Measurements from ENCODE around the gene CNIH3.

The CNIH3 gene

DNA sequence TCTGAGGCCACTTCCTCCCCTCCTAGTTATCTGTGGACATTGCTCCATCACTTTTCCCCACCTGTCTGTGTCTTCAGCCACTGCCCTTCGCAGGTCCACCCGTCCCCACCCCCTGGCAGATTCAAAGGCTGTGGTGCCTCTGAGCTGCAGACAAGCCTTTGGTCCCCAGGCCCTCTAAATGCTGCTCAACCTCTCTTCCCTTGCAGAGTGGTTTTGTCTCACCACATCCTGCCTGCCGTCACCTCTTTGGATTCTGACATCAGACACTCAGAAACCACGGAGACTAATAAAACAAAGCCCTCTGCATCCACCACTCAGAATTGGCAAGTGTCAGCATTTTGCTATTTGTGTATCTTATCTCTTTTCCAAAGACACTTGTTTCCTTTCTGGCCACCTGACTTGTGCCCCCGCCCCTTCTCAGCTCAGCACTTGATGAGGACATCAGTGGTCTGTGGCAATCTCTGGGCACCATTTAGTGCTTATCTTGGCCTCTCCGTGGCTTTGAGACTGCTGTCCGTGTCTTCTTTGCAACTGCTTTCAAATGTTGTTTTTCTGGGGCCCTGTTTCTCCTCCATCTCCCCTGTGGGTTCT lies 7.7 kb downstream of the CNIH3 start:
- Mint-ChIP-seq H3K4me3 (no peak overlapping the region), H3K4me1 (peaks cover 14% of the 10 kb centered on the region), H3K9me3 (peaks cover 4% of the 10 kb centered on the region), H3K27ac (no peak overlapping the region), H3K27me3 (ENCODE audit: low read depth) (peaks cover 61% of the 10 kb centered on the region), H3K36me3 (ENCODE audit: low read depth) (no peaks in the 10 kb centered on the region)
- TF ChIP-seq, protein P1, sequence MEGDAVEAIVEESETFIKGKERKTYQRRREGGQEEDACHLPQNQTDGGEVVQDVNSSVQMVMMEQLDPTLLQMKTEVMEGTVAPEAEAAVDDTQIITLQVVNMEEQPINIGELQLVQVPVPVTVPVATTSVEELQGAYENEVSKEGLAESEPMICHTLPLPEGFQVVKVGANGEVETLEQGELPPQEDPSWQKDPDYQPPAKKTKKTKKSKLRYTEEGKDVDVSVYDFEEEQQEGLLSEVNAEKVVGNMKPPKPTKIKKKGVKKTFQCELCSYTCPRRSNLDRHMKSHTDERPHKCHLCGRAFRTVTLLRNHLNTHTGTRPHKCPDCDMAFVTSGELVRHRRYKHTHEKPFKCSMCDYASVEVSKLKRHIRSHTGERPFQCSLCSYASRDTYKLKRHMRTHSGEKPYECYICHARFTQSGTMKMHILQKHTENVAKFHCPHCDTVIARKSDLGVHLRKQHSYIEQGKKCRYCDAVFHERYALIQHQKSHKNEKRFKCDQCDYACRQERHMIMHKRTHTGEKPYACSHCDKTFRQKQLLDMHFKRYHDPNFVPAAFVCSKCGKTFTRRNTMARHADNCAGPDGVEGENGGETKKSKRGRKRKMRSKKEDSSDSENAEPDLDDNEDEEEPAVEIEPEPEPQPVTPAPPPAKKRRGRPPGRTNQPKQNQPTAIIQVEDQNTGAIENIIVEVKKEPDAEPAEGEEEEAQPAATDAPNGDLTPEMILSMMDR (IDR thresholded peaks at IDR 0.05; ENCODE audit: unreplicated experiment in 3 of 3) = no peak

DNA sequence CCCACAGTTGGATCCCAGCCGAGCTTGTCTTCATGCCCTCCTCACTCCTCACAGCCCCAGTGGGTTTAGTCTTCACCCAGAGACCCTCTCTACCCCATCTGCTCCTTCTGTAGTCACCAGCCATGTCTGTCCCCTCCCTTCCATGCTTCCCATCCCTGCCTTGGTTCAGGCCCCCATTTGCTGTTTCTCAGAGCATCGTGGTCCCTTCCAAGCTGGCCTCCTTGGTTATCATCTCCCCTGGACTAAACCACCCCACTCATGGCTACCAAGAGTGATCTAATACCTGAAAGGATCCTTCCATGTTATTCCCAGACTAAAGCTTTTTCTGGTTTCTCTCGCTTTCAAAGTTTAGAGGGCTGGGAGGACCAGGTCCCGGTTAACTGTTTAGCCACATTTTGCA lies 8.3 kb downstream of the CNIH3 start:
- Mint-ChIP-seq H3K4me3 (no peak overlapping the region), H3K27me3 (ENCODE audit: low read depth) (peaks cover 58% of the 10 kb centered on the region), H3K27ac (no peak overlapping the region), H3K4me1 (peaks cover 15% of the 10 kb centered on the region), H3K36me3 (ENCODE audit: low read depth) (no peaks in the 10 kb centered on the region), H3K9me3 (peaks cover 4% of the 10 kb centered on the region)
- TF ChIP-seq, protein P1 (IDR thresholded peaks at IDR 0.05; ENCODE audit: unreplicated experiment in 3 of 3) = no peak

DNA sequence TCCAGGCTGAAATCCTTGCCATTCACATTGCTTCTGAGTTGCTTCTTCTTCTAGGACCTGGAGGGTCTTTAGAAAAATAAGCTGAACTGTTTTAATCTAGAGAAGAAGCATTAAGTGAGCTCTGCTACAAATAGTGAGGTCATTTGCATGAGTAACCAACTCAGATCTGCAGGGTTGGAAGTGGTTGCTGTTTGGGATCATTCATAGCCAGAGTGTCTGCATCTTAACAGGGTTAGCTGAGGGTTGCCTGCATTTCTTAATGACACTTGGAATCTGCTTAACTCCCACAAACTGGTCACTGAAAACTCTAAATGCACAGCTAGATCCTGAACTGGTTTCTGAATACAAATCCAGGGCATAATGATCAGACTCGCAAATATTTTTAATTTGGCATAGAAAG lies 9.9 kb downstream of the CNIH3 start:
- Mint-ChIP-seq H3K27ac (peak overlapping the region in 2 of 3 experiments; percentile 82 to 85), H3K9me3 (peaks cover 4% of the 10 kb centered on the region), H3K4me3 (no peak overlapping the region), H3K36me3 (ENCODE audit: low read depth) (no peaks in the 10 kb centered on the region), H3K4me1 (peaks cover 24% of the 10 kb centered on the region), H3K27me3 (ENCODE audit: low read depth) (peaks cover 52% of the 10 kb centered on the region)
- TF ChIP-seq, protein P1 (IDR thresholded peaks at IDR 0.05; ENCODE audit: unreplicated experiment in 3 of 3) = no peak

DNA sequence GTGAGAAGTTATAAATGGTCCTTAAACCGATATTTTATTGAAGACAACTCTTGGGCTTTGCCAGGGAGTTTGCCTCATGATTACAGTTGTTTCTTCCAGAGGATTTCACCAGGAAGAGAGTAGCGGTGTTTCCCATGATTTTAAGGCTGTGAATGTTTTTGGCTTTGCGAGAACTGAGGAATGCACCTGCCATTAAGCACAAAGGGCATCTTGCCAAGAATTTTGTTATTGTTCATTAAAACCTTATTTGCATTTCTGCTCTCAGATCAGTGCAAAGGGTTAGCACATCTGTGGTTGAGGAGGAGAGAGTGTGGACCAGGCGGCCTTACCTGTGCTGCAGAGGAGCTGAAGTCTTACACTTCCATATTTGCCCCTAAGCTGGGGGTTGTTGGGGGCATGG lies 13.8 kb downstream of the CNIH3 start:
- TF ChIP-seq, protein P1 (IDR thresholded peaks at IDR 0.05; ENCODE audit: unreplicated experiment in 3 of 3) = no peak
- Mint-ChIP-seq H3K4me1 (peaks cover 61% of the 10 kb centered on the region), H3K27ac (peak overlapping the region in 2 of 3 experiments; percentile 71 to 91), H3K36me3 (ENCODE audit: low read depth) (no peaks in the 10 kb centered on the region), H3K9me3 (no peaks in the 10 kb centered on the region), H3K4me3 (peak overlapping the region in 1 of 3 experiments; percentile 11), H3K27me3 (ENCODE audit: low read depth) (peaks cover 19% of the 10 kb centered on the region)

DNA sequence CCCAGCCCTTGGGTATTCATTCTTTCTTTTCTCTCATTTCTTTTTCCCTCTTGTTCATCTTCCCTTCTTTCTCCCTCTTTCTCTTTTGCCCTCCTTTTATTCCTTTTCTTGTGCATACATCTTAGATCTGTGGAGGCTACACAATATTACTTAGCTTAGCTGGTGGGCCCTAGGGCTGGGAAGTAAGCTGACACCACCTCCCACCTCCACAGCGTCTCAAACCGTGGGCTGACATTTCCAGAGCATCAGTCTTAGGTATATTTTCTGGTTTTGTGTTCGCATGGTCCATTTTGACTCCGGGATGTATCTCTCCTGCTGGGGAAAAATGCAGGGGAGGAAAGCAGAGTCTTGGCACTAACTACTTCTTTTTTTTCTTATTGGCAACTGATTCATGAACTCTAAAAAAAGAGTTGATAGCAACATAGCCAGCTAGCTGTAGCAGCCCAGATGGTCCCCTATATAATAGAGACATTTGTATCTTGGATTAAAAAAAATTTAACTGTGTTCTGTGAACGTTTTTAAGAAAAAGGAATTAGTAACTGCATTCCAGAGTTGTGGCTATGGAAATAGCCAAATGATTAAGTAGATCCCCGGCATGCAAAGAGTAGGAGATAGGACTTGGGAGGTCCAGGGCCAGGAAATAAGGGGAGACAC lies 15.5 kb downstream of the CNIH3 start:
- TF ChIP-seq, protein P1 (IDR thresholded peaks at IDR 0.05; ENCODE audit: unreplicated experiment in 3 of 3) = no peak
- H3K4me3 Mint-ChIP-seq = peak overlapping the region in 2 of 3 experiments; percentile 32 to 53
- peaks cover 53% of the 10 kb centered on the region for H3K4me1 Mint-ChIP-seq
- H3K27ac Mint-ChIP-seq = peak overlapping the region; percentile 69 to 97 (median 97)
- no peaks in the 10 kb centered on the region for H3K9me3 Mint-ChIP-seq
- H3K27me3 Mint-ChIP-seq (ENCODE audit: low read depth) = peaks cover 10% of the 10 kb centered on the region
- no peaks in the 10 kb centered on the region for H3K36me3 Mint-ChIP-seq (ENCODE audit: low read depth)

Measured in nephron (organoid).